MM.1S (cell line): ENCODE results near the gene TDRD12.

Source experiments
- EZH2 ChIP-seq: fragments of 300-600 bp; sonication (generic); optimal IDR thresholded peaks from 2 replicates; pipeline ENCODE3; 2017; ENCODE audit warnings: low read depth, mild to moderate bottlenecking, antibody characterized with exemption, low read length, mixed read lengths
- EZH2phosphoT487 ChIP-seq: fragments of 300-600 bp; sonication (generic); IDR thresholded peaks from 2 replicates; pipeline ENCODE4 v1.6.1; 2018; ENCODE audit warnings: antibody characterized with exemption, low read length
- TF ChIP-seq, protein P1 (sequence below): fragments of 300-600 bp; sonication (generic); IDR thresholded peaks from 2 replicates; pipeline ENCODE4 v1.5.1; 2016; ENCODE audit warnings: antibody characterized with exemption, low read length, mixed read lengths

DNA sequence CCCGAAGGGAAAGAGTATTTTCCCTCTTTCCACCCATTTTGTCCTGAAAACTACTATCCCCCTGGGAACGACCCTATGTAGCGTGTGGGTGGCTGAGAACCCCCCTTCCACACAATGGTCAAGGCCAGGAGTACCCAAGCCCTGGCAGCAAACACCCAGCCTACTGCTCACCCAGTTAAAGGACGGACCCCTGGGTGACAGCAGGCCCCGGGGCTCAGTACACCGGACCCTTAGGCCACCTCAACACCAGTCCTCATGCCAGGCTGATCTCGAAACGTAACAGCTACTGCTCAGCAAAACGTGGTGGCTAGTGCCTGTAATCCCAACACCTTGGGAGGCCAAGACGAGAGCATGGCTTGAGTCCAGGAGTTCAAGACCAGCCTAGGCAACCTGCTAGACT, 46.0 kb upstream of the TDRD12 start:
- TF ChIP-seq EZH2 (no peak), EZH2phosphoT487 (no peak)
- TF ChIP-seq, protein P1, sequence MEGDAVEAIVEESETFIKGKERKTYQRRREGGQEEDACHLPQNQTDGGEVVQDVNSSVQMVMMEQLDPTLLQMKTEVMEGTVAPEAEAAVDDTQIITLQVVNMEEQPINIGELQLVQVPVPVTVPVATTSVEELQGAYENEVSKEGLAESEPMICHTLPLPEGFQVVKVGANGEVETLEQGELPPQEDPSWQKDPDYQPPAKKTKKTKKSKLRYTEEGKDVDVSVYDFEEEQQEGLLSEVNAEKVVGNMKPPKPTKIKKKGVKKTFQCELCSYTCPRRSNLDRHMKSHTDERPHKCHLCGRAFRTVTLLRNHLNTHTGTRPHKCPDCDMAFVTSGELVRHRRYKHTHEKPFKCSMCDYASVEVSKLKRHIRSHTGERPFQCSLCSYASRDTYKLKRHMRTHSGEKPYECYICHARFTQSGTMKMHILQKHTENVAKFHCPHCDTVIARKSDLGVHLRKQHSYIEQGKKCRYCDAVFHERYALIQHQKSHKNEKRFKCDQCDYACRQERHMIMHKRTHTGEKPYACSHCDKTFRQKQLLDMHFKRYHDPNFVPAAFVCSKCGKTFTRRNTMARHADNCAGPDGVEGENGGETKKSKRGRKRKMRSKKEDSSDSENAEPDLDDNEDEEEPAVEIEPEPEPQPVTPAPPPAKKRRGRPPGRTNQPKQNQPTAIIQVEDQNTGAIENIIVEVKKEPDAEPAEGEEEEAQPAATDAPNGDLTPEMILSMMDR, result no peak
